ENCODE results near the gene KCNJ12. TPM values are rescaled to one million over a fixed set of nuclear protein-coding genes. Genes with fewer than 3 reads are reported as not detected.
"Not testable (repeated sequence)": the region's sequence is repeated elsewhere in the genome, so short reads cannot be mapped to it uniquely, and the experiment has no call there.

Gene KCNJ12
- total and polyA plus RNA-seq, 2 of the 13 experiments (the other 11 are each of a cell fraction or from before 2014, with no cell fraction given): not detected

DNA sequence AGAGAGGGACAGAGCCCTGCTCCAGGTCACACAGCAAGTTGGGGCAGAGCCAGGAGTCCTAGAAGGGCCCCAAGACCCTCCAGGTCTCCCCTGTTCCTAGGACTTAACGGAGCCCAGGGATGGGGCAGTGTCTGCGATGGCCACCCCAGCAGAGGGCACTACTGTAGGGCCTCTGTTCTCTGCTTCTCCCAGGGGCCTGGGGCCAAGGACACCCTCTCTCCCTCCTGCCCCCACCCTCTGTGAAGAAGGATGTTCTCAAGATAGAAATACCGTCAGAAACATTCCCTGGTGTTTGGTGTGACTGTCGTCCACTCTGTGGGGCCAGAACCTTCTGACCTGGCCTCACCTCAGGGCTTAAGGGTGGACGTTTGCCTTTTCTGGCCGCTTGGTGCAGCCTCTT lies 28.4 kb downstream of the KCNJ12 start:
- H3K36me3 ChIP-seq (replicated peaks in 1 of 2; ENCODE audit: control insufficient read depth in 1 of 2, insufficient read depth in 2 of 2, low read length in 2 of 2); H3K27ac ChIP-seq (ENCODE audit: extremely low read length, insufficient read depth, low read length); in situ Hi-C loops (cut with HindIII; ENCODE audit: extremely low pct_ligation_motif_present, low pct_unique_long_range_greater_than_20kb); POLR2A ChIA-PET; FAIRE-seq; H3K9ac ChIP-seq (ENCODE audit: insufficient read depth, low read depth, low read length); H3K4me3 ChIP-seq (replicated peaks in 1 of 3; ENCODE audit: insufficient read depth in 1 of 3, low read depth in 2 of 3, low read length in 3 of 3); CTCF ChIA-PET (ENCODE audit: low intra/inter-chr PET ratio, low total read pairs); intact Hi-C loops (cut with micrococcal nuclease; ENCODE audit: unreplicated experiment); H4K20me1 ChIP-seq (ENCODE audit: insufficient read depth, low read length); H3K79me2 ChIP-seq (ENCODE audit: insufficient read depth, low read length); H2AFZ ChIP-seq (ENCODE audit: low read length); H3K9me3 ChIP-seq (ENCODE audit: low read length); DNase-seq (ENCODE audit: low spot score); H3K4me1 ChIP-seq (ENCODE audit: insufficient read depth, low read length); H3K4me2 ChIP-seq (ENCODE audit: low read depth, low read length); H3K27me3 ChIP-seq (ENCODE audit: control insufficient read depth in 1 of 2, insufficient read depth in 2 of 2, low read length in 2 of 2); BruUV-seq (replicated peaks): not testable (repeated sequence)
- ATAC-seq: peak; percentile 41; the same call in 2 of the 3 replicates
- TF ChIP-seq, protein P1, sequence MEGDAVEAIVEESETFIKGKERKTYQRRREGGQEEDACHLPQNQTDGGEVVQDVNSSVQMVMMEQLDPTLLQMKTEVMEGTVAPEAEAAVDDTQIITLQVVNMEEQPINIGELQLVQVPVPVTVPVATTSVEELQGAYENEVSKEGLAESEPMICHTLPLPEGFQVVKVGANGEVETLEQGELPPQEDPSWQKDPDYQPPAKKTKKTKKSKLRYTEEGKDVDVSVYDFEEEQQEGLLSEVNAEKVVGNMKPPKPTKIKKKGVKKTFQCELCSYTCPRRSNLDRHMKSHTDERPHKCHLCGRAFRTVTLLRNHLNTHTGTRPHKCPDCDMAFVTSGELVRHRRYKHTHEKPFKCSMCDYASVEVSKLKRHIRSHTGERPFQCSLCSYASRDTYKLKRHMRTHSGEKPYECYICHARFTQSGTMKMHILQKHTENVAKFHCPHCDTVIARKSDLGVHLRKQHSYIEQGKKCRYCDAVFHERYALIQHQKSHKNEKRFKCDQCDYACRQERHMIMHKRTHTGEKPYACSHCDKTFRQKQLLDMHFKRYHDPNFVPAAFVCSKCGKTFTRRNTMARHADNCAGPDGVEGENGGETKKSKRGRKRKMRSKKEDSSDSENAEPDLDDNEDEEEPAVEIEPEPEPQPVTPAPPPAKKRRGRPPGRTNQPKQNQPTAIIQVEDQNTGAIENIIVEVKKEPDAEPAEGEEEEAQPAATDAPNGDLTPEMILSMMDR (CRISPR knock-in tag; IDR thresholded peaks at IDR 0.05): 0 out of 2 replicates have a peak, but pooled peaks have one; percentile 5
- 17% methylated on average over 6 of the region's 6 CpGs for WGBS (ENCODE audit: low lambda C conversion rate)

DNA sequence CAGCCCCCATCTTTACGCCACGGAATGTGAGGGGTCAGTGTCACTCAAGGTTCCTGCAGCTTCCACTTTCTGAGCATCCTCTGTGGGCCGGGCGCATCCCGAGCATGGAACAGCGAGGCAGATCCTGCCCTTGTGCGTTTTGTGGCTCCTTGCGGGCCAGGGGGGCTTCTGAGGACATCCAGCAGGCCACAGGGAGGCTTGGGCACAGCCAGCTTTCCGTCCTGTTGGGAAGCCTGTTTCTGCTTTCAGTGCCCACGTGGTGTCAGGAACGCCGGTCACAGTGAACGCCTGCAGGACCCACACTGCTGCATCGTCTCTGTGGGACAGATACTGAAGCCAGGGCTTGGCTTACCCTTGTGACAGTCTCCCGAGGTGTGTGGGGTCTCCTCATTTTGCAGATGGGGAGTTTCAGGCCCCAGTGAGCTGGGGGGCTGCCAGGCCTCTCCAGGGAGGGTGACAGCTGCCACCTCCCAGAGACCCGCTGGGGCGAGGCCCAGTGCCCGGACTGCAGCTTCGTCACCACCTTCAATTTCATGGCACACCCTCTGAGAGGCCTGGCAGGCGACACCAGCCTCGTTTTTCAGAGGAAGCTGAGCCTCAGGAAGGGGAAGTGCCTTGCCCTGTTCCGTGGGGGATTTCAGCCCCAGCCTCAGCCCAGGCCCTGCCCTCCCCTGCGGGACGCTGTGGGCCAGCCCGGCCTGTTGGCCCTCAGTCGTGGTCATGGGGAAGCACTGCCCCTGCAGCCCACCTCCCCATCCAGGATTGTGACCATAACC lies 29.0 kb downstream of the KCNJ12 start:
- H3K4me3 ChIP-seq (replicated peaks in 1 of 3; ENCODE audit: insufficient read depth in 1 of 3, low read depth in 2 of 3, low read length in 3 of 3); DNase-seq (ENCODE audit: low spot score); intact Hi-C loops (cut with micrococcal nuclease; ENCODE audit: unreplicated experiment); in situ Hi-C loops (cut with HindIII; ENCODE audit: extremely low pct_ligation_motif_present, low pct_unique_long_range_greater_than_20kb); H4K20me1 ChIP-seq (ENCODE audit: insufficient read depth, low read length); ATAC-seq; FAIRE-seq; POLR2A ChIA-PET; H3K36me3 ChIP-seq (replicated peaks in 1 of 2; ENCODE audit: control insufficient read depth in 1 of 2, insufficient read depth in 2 of 2, low read length in 2 of 2); H3K9me3 ChIP-seq (ENCODE audit: low read length); H3K4me1 ChIP-seq (ENCODE audit: insufficient read depth, low read length); H3K9ac ChIP-seq (ENCODE audit: insufficient read depth, low read depth, low read length); H3K79me2 ChIP-seq (ENCODE audit: insufficient read depth, low read length); H3K27me3 ChIP-seq (ENCODE audit: control insufficient read depth in 1 of 2, insufficient read depth in 2 of 2, low read length in 2 of 2); BruUV-seq (replicated peaks); H3K27ac ChIP-seq (ENCODE audit: extremely low read length, insufficient read depth, low read length); CTCF ChIA-PET (ENCODE audit: low intra/inter-chr PET ratio, low total read pairs); H2AFZ ChIP-seq (ENCODE audit: low read length); H3K4me2 ChIP-seq (ENCODE audit: low read depth, low read length): not testable (repeated sequence)
- WGBS (ENCODE audit: low lambda C conversion rate): 7% methylated on average over 7 of the region's 26 CpGs

Data from HepG2 (cell line).